CD14-positive monocyte (primary cell): ENCODE data around the gene PRRT2. TPM values are rescaled to one million over a fixed set of nuclear protein-coding genes. Genes with fewer than 3 reads are reported as not detected.

Experiments used
- DNase-seq, 3 donors: peaks; one replicate each; pipeline ENCODE4 v3.0.0-alpha.2; 2011 to 2022
- H2AFZ ChIP-seq: 2 replicates; pipeline ENCODE4 v1.6.0; 2012; ENCODE audit warnings: mild to moderate bottlenecking, low read depth, low read length, inconsistent platforms; ENCODE audit not compliant: insufficient read depth, poor library complexity, severe bottlenecking
- H3K27ac ChIP-seq, 2 donors: 1 replicate in 1 of 2; 2 replicates in 1 of 2; pipeline ENCODE4 v1.5.1; 2012 to 2013; ENCODE audit warnings: low read length in 2 of 2, control low read depth in 1 of 2, inconsistent platforms in 1 of 2, low read depth in 1 of 2, mild to moderate bottlenecking in 1 of 2
- H3K27me3 ChIP-seq, 2 donors: one replicate each; pipeline versions ENCODE4 v1.6.0 to v1.6.1; 2011 to 2013; ENCODE audit warnings: low read length in 2 of 2; ENCODE audit not compliant: control insufficient read depth in 2 of 2, insufficient read depth in 2 of 2
- H3K36me3 ChIP-seq, 2 donors: replicated peaks in 1 of 2; 1 replicate in 1 of 2; 2 replicates in 1 of 2; pipeline versions ENCODE4 v1.5.1 to v1.6.1; 2012 to 2013; ENCODE audit warnings: low read length in 2 of 2, control low read depth in 1 of 2, inconsistent platforms in 1 of 2, mild to moderate bottlenecking in 1 of 2; ENCODE audit not compliant: insufficient read depth in 2 of 2, control insufficient read depth in 1 of 2
- H3K4me1 ChIP-seq, 2 donors: 1 replicate in 1 of 2; 2 replicates in 1 of 2; pipeline versions ENCODE4 v1.5.1 to v1.6.1; 2012 to 2013; ENCODE audit warnings: low read length in 2 of 2, control low read depth in 1 of 2, inconsistent platforms in 1 of 2, mild to moderate bottlenecking in 1 of 2, moderate library complexity in 1 of 2; ENCODE audit not compliant: insufficient read depth in 2 of 2, control insufficient read depth in 1 of 2
- H3K4me2 ChIP-seq: replicated peaks from 2 replicates; pipeline ENCODE3; 2012; ENCODE audit warnings: low read length, moderate library complexity, mild to moderate bottlenecking; ENCODE audit not compliant: poor library complexity, severe bottlenecking; ENCODE audit errors: extremely low read depth
- H3K4me3 ChIP-seq, 3 experiments: fragments of 200-600 bp in 1 of 3; sonication (generic) in 1 of 3; replicated peaks in 1 of 3; 1 replicate in 2 of 3; 2 replicates in 1 of 3; pipeline ENCODE4 v1.5.1; 2011 to 2013; ENCODE audit warnings: low read length in 3 of 3, mild to moderate bottlenecking in 3 of 3, control low read depth in 2 of 3, low read depth in 2 of 3, inconsistent platforms in 1 of 3, moderate library complexity in 1 of 3
- H3K79me2 ChIP-seq: 2 replicates; pipeline ENCODE4 v1.6.0; 2012; ENCODE audit warnings: mild to moderate bottlenecking, control low read depth, inconsistent platforms, low read length, moderate library complexity; ENCODE audit not compliant: insufficient read depth
- H3K9ac ChIP-seq: 2 replicates; pipeline ENCODE4 v1.6.0; 2017; ENCODE audit warnings: low read length, mild to moderate bottlenecking; ENCODE audit not compliant: insufficient read depth, poor library complexity, severe bottlenecking
- H3K9me3 ChIP-seq, 2 donors: replicated peaks in 1 of 2; 1 replicate in 1 of 2; 2 replicates in 1 of 2; pipeline versions ENCODE4 v1.5.1 to v1.6.1; 2012 to 2013; ENCODE audit warnings: low read length in 2 of 2, control low read depth in 1 of 2; ENCODE audit not compliant: control insufficient read depth in 1 of 2, insufficient read depth in 1 of 2
- H4K20me1 ChIP-seq: 2 replicates; pipeline ENCODE4 v1.6.0; 2012; ENCODE audit warnings: mild to moderate bottlenecking, low read length, control low read depth, moderate library complexity; ENCODE audit not compliant: insufficient read depth
- H3K27ac Mint-ChIP-seq, 7 donors: one replicate each; pipeline ENCODE4 v1.8.0; 2020; ENCODE audit warnings: mild to moderate bottlenecking in 7 of 7, mixed read lengths in 7 of 7, moderate library complexity in 6 of 7, inconsistent platforms in 2 of 7
- H3K27me3 Mint-ChIP-seq, 3 donors: one replicate each; pipeline ENCODE4 v1.8.0; 2021 to 2022; ENCODE audit warnings: low read depth in 3 of 3, mild to moderate bottlenecking in 3 of 3, mixed read lengths in 3 of 3, moderate library complexity in 3 of 3, inconsistent platforms in 1 of 3
- H3K36me3 Mint-ChIP-seq, 2 donors: one replicate each; pipeline ENCODE4 v1.8.0; 2020; ENCODE audit warnings: mixed read lengths in 2 of 2, inconsistent platforms in 1 of 2, mild to moderate bottlenecking in 1 of 2
- H3K4me1 Mint-ChIP-seq: one replicate; pipeline ENCODE4 v1.8.0; 2020; ENCODE audit warnings: mild to moderate bottlenecking, mixed read lengths
- H3K4me3 Mint-ChIP-seq, 2 donors: one replicate each; pipeline ENCODE4 v1.8.0; 2020; ENCODE audit warnings: mild to moderate bottlenecking in 2 of 2, mixed read lengths in 2 of 2, moderate library complexity in 1 of 2
- H3K9me3 Mint-ChIP-seq, 7 donors: one replicate each; pipeline ENCODE4 v1.8.0; 2020 to 2022; ENCODE audit warnings: mixed read lengths in 7 of 7, mild to moderate bottlenecking in 6 of 7, moderate library complexity in 6 of 7, inconsistent platforms in 2 of 7
- CTCF ChIP-seq: fragments of 200-600 bp; IDR thresholded peaks from one replicate; pipeline ENCODE4 v1.8.0; 2022; ENCODE audit warnings: antibody characterized with exemption, mild to moderate bottlenecking
- WGBS: methylation state at CpG from one replicate; pipeline ENCODE4 v1.1.5; 2013; ENCODE audit warnings: missing lambda C conversion rate; ENCODE audit not compliant: insufficient coverage; 5-methylcytosine and 5-hydroxymethylcytosine counted together
- intact Hi-C, 2 donors: fragments of 100-400 bp; cut with micrococcal nuclease; formaldehyde crosslinking; loops; one replicate each; pipeline versions ENCODE4 v1.15.0 to v1.15.1; 2023
- polyA plus RNA-seq, 3 donors: library from polyadenylated mRNA; depleted of rRNA in 1 of 3; unstranded in 2 of 3; stranded (reverse) in 1 of 3; fragments of 300-500 nt in 2 of 3; fragments of >200 nt in 1 of 3; fragmentation: Illumina TruSeq in 2 of 3; gene quantifications; 1 replicate in 2 of 3; 2 replicates in 1 of 3; pipeline ENCODE4 v1.2.3, GENCODE V29; 2012 to 2021

The PRRT2 gene
- polyA plus RNA-seq, 3 donors: 0.04 TPM; not detected in 2

GRCh38 chr16:29794231-29794710 lies 17.7 kb upstream of the PRRT2 start:
- intact Hi-C loops: no loop called here
- peaks cover 41% of the 10 kb centered on the region for H3K4me1 Mint-ChIP-seq
- no peak overlapping the region for H3K4me3 Mint-ChIP-seq
- peaks cover 26 to 38% of the 10 kb centered on the region in 2 donors for H3K36me3 Mint-ChIP-seq
- Histone ChIP-seq H3K79me2 (peaks cover 73% of the 10 kb centered on the region), H3K27ac (peak overlapping the region in 1 of 2 donors; percentile 6), H2AFZ (no peak overlapping the region), H3K4me3 (no peak overlapping the region), H4K20me1 (no peaks in the 10 kb centered on the region), H3K27me3 (no peaks in the 10 kb centered on the region), H3K4me1 (peaks cover 25 to 33% of the 10 kb centered on the region in 2 donors), H3K36me3 (peaks cover 24 to 28% of the 10 kb centered on the region in 2 donors), H3K4me2 (no peak overlapping the region), H3K9ac (no peak overlapping the region), H3K9me3 (no peaks in the 10 kb centered on the region)
- no peak for DNase-seq
- whole genome bisulfite sequencing: 100% methylated on average over 1 of the region's 3 CpGs
- H3K27ac Mint-ChIP-seq: peak overlapping the region in 5 of 7 donors; percentile 38 to 84 (median 55)
- peaks cover 0 to 1% (median 0%) of the 10 kb centered on the region in 3 donors for H3K27me3 Mint-ChIP-seq
- no peak for TF ChIP-seq CTCF
- peaks cover 0 to 2% (median 0%) of the 10 kb centered on the region in 7 donors for H3K9me3 Mint-ChIP-seq

- Mint-ChIP-seq H3K9me3 (peaks cover 0 to 1% (median 0%) of the 10 kb centered on the region in 7 donors), H3K27ac (peak overlapping the region in 1 of 7 donors; percentile 53), H3K4me3 (no peak overlapping the region), H3K4me1 (peaks cover 15% of the 10 kb centered on the region), H3K27me3 (peaks cover 0 to 3% (median 2%) of the 10 kb centered on the region in 3 donors), H3K36me3 (peaks cover 37 to 45% of the 10 kb centered on the region in 2 donors)
- H3K4me1 ChIP-seq: peaks cover 16 to 22% of the 10 kb centered on the region in 2 donors
- no peak overlapping the region for H3K4me3 ChIP-seq
- DNase-seq: no peak
- TF ChIP-seq CTCF: no peak
- no peaks in the 10 kb centered on the region for H3K9me3 ChIP-seq
- peaks cover 6% of the 10 kb centered on the region for H3K79me2 ChIP-seq
- H2AFZ ChIP-seq: no peak overlapping the region
- H3K36me3 ChIP-seq: peaks cover 26 to 45% of the 10 kb centered on the region in 2 donors
- H4K20me1 ChIP-seq: no peaks in the 10 kb centered on the region
- WGBS: 100% methylated on average over 2 of the region's 8 CpGs
- H3K27me3 ChIP-seq: no peaks in the 10 kb centered on the region
- H3K27ac ChIP-seq: no peak overlapping the region
- intact Hi-C loops: no loop called here
- H3K4me2 ChIP-seq: no peak overlapping the region
- H3K9ac ChIP-seq: no peak overlapping the region
Measured at GRCh38 chr16:29802416-29802935, 9.5 kb upstream of the PRRT2 start.
